CD4-positive, alpha-beta T cell (primary cell): ENCODE results near the gene SHKBP1. TPM values are rescaled to one million over a fixed set of nuclear protein-coding genes. Genes with fewer than 3 reads are reported as not detected.
"Not testable (repeated sequence)": the region's sequence is repeated elsewhere in the genome, so short reads cannot be mapped to it uniquely, and the experiment has no call there.

Experiments
- ATAC-seq: fragments of 200-7000 bp; cut with Tn5 transposase; one replicate; pipeline ENCODE4 v1.10.0; 2022; ENCODE audit warnings: mild to moderate bottlenecking; ENCODE audit not compliant: poor library complexity
- CTCF ChIA-PET: fragments of 350-600 bp; sonication (Branson Sonifier 250); formaldehyde crosslinking; loops from one replicate; lab custom pipeline; 2021; ENCODE audit warnings: antibody characterized with exemption, inconsistent platforms; lab: Charles Lee
- POLR2A ChIA-PET: fragments of 350-600 bp; sonication (Branson Sonifier 250); formaldehyde crosslinking; loops from one replicate; lab custom pipeline; 2021; ENCODE audit warnings: antibody characterized with exemption, inconsistent platforms; lab: Charles Lee
- DNase-seq, 14 experiments: peaks; one replicate each; pipeline ENCODE4 v3.0.0-alpha.2; 2013 to 2020; ENCODE audit warnings: mixed read lengths in 2 of 14
- H3K27ac ChIP-seq, 2 donors: one replicate each; pipeline versions ENCODE4 v1.5.1 to v1.7.0; 2013; ENCODE audit warnings: low read length in 2 of 2, low read depth in 1 of 2, mild to moderate bottlenecking in 1 of 2
- H3K27me3 ChIP-seq, 2 experiments: 1 replicate in 1 of 2; 2 replicates in 1 of 2; pipeline versions ENCODE4 v1.6.1 to v1.7.0; 2013; ENCODE audit warnings: low read length in 2 of 2, control low read depth in 1 of 2, mild to moderate bottlenecking in 1 of 2, moderate library complexity in 1 of 2; ENCODE audit not compliant: insufficient read depth in 2 of 2, control insufficient read depth in 1 of 2
- H3K36me3 ChIP-seq: one replicate; pipeline ENCODE4 v1.6.1; 2013; ENCODE audit warnings: low read length, control low read depth; ENCODE audit not compliant: insufficient read depth
- H3K4me1 ChIP-seq: one replicate; pipeline ENCODE4 v1.6.1; 2013; ENCODE audit warnings: low read length, control low read depth; ENCODE audit not compliant: insufficient read depth
- H3K4me3 ChIP-seq: one replicate; pipeline ENCODE4 v1.5.1; 2013; ENCODE audit warnings: mild to moderate bottlenecking, low read length, moderate library complexity
- H3K9me3 ChIP-seq, 2 experiments: 1 replicate in 1 of 2; 2 replicates in 1 of 2; pipeline versions ENCODE4 v1.6.1 to v1.7.0; 2013; ENCODE audit warnings: low read length in 2 of 2, mild to moderate bottlenecking in 2 of 2, control low read depth in 1 of 2, moderate library complexity in 1 of 2; ENCODE audit not compliant: control insufficient read depth in 1 of 2, insufficient read depth in 1 of 2
- H3K27ac Mint-ChIP-seq: one replicate; pipeline ENCODE4 v1.8.0; 2020; ENCODE audit warnings: mixed read lengths
- H3K27me3 Mint-ChIP-seq: one replicate; pipeline ENCODE4 v1.8.0; 2021; ENCODE audit warnings: mixed read lengths
- H3K36me3 Mint-ChIP-seq: one replicate; pipeline ENCODE4 v1.8.0; 2021; ENCODE audit warnings: low read depth, mixed read lengths
- H3K4me1 Mint-ChIP-seq: one replicate; pipeline ENCODE4 v1.8.0; 2021; ENCODE audit warnings: low read depth, mixed read lengths
- H3K4me3 Mint-ChIP-seq: one replicate; pipeline ENCODE4 v1.8.0; 2020; ENCODE audit warnings: mild to moderate bottlenecking, mixed read lengths
- H3K9me3 Mint-ChIP-seq: one replicate; pipeline ENCODE4 v1.8.0; 2020; ENCODE audit warnings: mixed read lengths
- intact Hi-C, 2 experiments: fragments of 100-400 bp; cut with DNase I in 1 of 2; cut with micrococcal nuclease in 1 of 2; formaldehyde crosslinking; loops; one replicate each; pipeline versions ENCODE4 v1.15.1 to v1.9.0; 2023 to 2025; cut with DNase I, micrococcal nuclease
- total RNA-seq, 174 experiments: library from RNA in 2 of 174; stranded (reverse) in 2 of 174; gene quantifications; one replicate each; pipeline ENCODE4 v1.2.3 and lab custom pipeline; 2021 to 2026
- TF ChIP-seq, protein P1 (sequence below): fragments of 200-600 bp; IDR thresholded peaks from one replicate; pipeline ENCODE4 v1.8.0; 2022; ENCODE audit warnings: antibody characterized with exemption, mild to moderate bottlenecking

Gene SHKBP1
- total RNA-seq, 2 experiments from 2014 or later, result 82.5 to 92.9 TPM

DNA sequence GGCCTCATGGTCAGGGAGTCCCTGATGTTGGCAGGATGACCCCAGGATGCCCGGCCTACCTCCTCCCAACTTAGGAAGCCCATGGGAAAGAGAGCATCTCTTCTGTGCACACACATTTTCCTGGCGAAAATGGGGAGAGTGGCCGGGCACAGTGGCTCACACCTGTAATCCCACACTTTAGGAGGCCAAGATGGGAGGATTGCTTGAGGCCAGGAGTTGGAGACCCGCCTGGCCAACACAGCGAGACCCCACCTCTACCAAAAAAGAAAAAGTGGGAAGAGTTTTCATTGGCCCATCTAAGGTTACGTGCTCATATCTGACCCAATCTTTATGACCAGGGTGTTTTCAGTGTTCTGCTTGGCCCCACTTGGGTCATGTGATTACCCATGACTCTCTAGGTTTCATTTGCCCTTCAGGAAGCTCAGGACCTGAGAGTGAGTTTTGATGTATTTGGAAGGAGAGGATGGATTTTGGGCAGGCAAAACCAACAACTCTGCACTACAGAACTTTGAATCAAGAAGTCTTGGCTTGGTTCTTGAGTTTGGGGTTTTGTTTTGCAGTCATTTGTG, 33.6 kb upstream of the SHKBP1 start:
- ChIA-PET CTCF (interaction anchor here (1.3 to 4.5 kb wide), 2 partner anchors 9 to 91 kb away, joined by 3 to 23 read pairs; no protein-coding TSS in a partner anchor), POLR2A (no interaction called here)
- H3K27me3 Mint-ChIP-seq, result peaks cover 15% of the 10 kb centered on the region
- no peaks in the 10 kb centered on the region for H3K4me1 Mint-ChIP-seq
- no peak overlapping the region for H3K27ac ChIP-seq
- H3K4me1 ChIP-seq, result no peaks in the 10 kb centered on the region
- no peaks in the 10 kb centered on the region for H3K36me3 Mint-ChIP-seq
- H3K27me3 ChIP-seq, result peaks cover 0 to 4% of the 10 kb centered on the region in 2 experiments
- ATAC-seq (no peak), DNase-seq (no peak)
- no peaks in the 10 kb centered on the region for H3K36me3 ChIP-seq
- intact Hi-C loops, result no loop called here
- TF ChIP-seq, protein P1, sequence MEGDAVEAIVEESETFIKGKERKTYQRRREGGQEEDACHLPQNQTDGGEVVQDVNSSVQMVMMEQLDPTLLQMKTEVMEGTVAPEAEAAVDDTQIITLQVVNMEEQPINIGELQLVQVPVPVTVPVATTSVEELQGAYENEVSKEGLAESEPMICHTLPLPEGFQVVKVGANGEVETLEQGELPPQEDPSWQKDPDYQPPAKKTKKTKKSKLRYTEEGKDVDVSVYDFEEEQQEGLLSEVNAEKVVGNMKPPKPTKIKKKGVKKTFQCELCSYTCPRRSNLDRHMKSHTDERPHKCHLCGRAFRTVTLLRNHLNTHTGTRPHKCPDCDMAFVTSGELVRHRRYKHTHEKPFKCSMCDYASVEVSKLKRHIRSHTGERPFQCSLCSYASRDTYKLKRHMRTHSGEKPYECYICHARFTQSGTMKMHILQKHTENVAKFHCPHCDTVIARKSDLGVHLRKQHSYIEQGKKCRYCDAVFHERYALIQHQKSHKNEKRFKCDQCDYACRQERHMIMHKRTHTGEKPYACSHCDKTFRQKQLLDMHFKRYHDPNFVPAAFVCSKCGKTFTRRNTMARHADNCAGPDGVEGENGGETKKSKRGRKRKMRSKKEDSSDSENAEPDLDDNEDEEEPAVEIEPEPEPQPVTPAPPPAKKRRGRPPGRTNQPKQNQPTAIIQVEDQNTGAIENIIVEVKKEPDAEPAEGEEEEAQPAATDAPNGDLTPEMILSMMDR, result no peak
- no peak overlapping the region for H3K4me3 ChIP-seq
- H3K9me3 Mint-ChIP-seq, result no peaks in the 10 kb centered on the region
- no peak overlapping the region for H3K27ac Mint-ChIP-seq
- H3K4me3 Mint-ChIP-seq, result no peak overlapping the region
- no peaks in the 10 kb centered on the region for H3K9me3 ChIP-seq

DNA sequence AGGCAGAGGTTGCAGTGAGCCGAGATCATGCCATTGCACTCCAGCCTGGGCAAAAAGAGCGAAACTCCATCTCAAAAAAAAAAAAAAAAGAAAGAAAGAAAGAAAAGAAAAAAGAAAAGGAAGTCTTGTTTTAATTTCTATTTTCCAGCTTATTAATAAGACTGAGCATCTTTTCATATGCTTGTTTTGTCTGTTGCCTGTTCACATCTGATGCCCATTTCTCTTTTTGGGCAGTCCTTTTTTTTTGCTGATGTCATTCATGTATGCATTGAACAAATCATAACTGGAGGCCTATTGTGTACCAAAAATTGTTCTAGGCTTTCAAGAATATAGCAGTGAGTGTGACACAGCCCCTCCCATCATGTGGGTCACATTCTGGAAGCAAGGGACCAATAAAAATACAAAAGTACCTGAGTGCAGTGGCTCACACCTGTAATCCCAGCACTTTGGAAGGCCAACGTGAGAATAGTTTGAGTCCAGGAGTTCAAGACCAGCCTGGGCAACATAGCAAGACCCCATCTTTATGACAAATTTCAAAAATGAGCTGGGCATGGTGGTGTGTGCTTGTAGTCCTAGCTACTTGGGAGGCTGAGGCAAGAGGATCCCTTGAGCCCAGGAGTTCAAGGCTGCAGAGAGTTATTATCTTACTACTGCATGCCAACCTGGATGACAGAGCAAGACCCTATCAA, 30.4 kb upstream of the SHKBP1 start:
- H3K27ac ChIP-seq, H3K4me3 ChIP-seq, H3K9me3 ChIP-seq, DNase-seq, H3K36me3 ChIP-seq, H3K4me1 ChIP-seq, POLR2A ChIA-PET, H3K36me3 Mint-ChIP-seq, H3K4me3 Mint-ChIP-seq, H3K27ac Mint-ChIP-seq, ATAC-seq, H3K9me3 Mint-ChIP-seq, intact Hi-C loops: not testable (repeated sequence)
- Mint-ChIP-seq H3K27me3 (peaks cover 39% of the 10 kb centered on the region), H3K4me1 (peaks cover 11% of the 10 kb centered on the region)
- CTCF ChIA-PET, result interaction anchor here (1.4 kb wide), 1 partner anchor 88 kb away, joined by 3 read pairs; no protein-coding TSS in a partner anchor
- H3K27me3 ChIP-seq, result peaks cover 19 to 23% of the 10 kb centered on the region in 2 experiments

DNA sequence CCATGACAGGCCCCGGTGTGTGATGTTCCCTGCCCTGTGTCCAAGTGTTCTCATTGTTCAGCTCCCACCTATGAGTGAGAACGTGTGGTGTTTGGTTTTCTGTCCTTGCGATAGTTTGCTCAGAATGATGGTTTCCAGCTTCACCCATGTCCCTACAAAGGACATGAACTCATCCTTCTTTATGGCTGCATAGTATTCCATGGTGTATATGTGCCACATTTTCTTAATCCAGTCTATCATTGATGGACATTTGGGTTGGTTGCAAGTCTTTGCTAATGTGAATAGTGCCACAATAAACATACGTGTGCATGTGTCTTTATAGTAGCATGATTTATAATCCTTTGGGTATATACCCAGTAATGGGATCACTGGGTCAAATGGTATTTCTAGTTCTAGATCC, 29.5 kb upstream of the SHKBP1 start:
- intact Hi-C loops, result not testable (repeated sequence)
- CTCF ChIA-PET, result interaction anchor here (2.7 kb wide), 1 partner anchor 87 kb away, joined by 19 read pairs; no protein-coding TSS in a partner anchor
- peaks cover 42% of the 10 kb centered on the region for H3K27me3 Mint-ChIP-seq

DNA sequence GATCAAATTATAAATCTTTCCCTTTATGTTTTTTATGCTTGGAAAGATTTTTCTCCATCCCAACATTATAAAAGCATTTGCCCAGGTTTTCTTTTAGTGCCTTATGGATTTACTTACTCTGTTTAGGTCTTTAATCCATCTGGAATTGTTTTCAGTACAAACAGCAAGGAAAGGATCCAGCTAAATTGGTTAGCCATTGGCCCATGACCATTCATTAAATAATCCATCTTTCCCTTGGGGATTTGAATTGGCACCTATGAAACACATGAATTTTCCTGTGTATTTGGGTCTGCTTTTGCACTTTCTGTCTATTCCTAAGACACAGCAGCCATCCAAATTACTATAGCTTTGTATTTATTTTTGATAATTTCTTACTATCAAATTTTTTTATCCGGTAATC, 28.8 kb upstream of the SHKBP1 start:
- DNase-seq (no peak), ATAC-seq (no peak)
- H3K36me3 Mint-ChIP-seq, result no peaks in the 10 kb centered on the region
- H3K4me3 Mint-ChIP-seq, result no peak overlapping the region
- H3K4me1 Mint-ChIP-seq, result peaks cover 11% of the 10 kb centered on the region
- Histone ChIP-seq H3K4me3 (no peak overlapping the region), H3K4me1 (peaks cover 7% of the 10 kb centered on the region), H3K27ac (no peak overlapping the region), H3K36me3 (no peaks in the 10 kb centered on the region), H3K27me3 (peaks cover 23 to 32% of the 10 kb centered on the region in 2 experiments), H3K9me3 (no peaks in the 10 kb centered on the region)
- H3K9me3 Mint-ChIP-seq, result no peaks in the 10 kb centered on the region
- peaks cover 49% of the 10 kb centered on the region for H3K27me3 Mint-ChIP-seq
- no peak overlapping the region for H3K27ac Mint-ChIP-seq
- intact Hi-C loops, result no loop called here
- TF ChIP-seq, protein P1, result no peak
- POLR2A ChIA-PET, result interaction anchor here (1.2 kb wide), 1 partner anchor 53 kb away, joined by 3 read pairs; the partner anchor contains the start of gene LTBP4
- CTCF ChIA-PET, result interaction anchor here (1.3 to 2.7 kb wide), 2 partner anchors 16 to 86 kb away, joined by 3 to 19 read pairs; no protein-coding TSS in a partner anchor

More for the DNA sequence above, 29.5 kb upstream of the SHKBP1 start:
- H3K27ac Mint-ChIP-seq, DNase-seq, H3K4me3 Mint-ChIP-seq, POLR2A ChIA-PET, ATAC-seq, H3K9me3 Mint-ChIP-seq, H3K27ac ChIP-seq, H3K9me3 ChIP-seq, H3K36me3 Mint-ChIP-seq, H3K36me3 ChIP-seq, H3K4me1 ChIP-seq, H3K4me3 ChIP-seq: not testable (repeated sequence)
- peaks cover 19 to 27% of the 10 kb centered on the region in 2 experiments for H3K27me3 ChIP-seq
- peaks cover 11% of the 10 kb centered on the region for H3K4me1 Mint-ChIP-seq
